ENCODE data around the gene RSPH1.

Gene RSPH1

DNA sequence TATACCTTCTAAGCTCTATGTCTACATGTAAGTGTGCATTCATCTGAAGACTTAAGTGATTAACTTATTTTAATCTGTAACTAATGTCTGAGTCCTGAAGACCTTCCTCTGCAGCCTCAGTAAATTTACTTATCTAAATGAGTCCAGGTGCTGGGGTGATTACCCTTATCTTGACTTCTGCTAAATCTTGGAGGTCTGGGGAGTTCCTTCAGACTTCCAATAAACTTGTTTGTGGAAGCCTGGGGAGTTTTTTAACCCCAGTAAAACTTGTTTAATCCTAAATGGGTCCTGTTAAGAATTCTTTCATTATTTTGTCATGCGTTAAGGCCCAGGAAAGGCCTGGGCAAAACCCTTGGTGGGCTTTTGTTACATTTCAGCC is 37.0 kb downstream of the RSPH1 start:
- peaks cover 28% of the 10 kb centered on the region; the same call in 1 of the 2 replicates for H3K9me3 ChIP-seq (ENCODE audit: insufficient read depth, low read length)
- TF ChIP-seq ZNF274 (IDR thresholded peaks at IDR 0.05; ENCODE audit: low read depth, low read length) = no peak
- no peak for TF ChIP-seq SUZ12 (IDR thresholded peaks at IDR 0.05; ENCODE audit: extremely low read depth, insufficient read depth, insufficient read length)
- no peak for TF ChIP-seq YY1 (IDR thresholded peaks at IDR 0.05; ENCODE audit: insufficient read depth, insufficient read length)
- no peaks in the 10 kb centered on the region for H3K27me3 ChIP-seq (ENCODE audit: insufficient read depth, insufficient read length)
- H3K36me3 ChIP-seq (ENCODE audit: insufficient read depth, insufficient read length, low read length) = no peaks in the 10 kb centered on the region
- DNase-seq (ENCODE audit: low read depth, low spot score) = no peak
- H3K4me3 ChIP-seq (ENCODE audit: insufficient read length, low read depth) = no peak overlapping the region
- H3K4me1 ChIP-seq (ENCODE audit: insufficient read depth, insufficient read length) = peaks cover 6% of the 10 kb centered on the region
- H3K9ac ChIP-seq (ENCODE audit: insufficient read length, low read depth) = no peak overlapping the region

DNA sequence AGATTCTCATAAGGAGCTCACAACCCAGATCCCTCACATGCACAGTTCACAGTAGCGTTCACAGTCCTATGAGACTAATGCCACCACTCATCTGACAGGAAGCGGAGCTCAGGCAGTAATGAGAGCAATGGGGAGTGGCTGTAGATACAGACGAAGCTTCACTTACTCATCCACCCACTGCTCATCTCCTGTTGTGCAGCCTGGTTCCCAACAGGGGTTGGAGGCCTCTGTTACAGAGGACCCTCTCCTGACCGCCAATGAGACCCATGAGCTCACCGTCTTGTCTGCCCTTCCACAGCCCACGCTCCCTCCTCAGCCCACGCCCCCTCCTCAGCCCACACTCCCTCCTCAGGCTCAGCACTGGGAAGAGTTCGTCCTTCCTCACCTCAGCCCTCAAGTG is 39.6 kb downstream of the RSPH1 start:
- peaks cover 28% of the 10 kb centered on the region; the same call in 1 of the 2 replicates for H3K9me3 ChIP-seq (ENCODE audit: insufficient read depth, low read length)
- no peak for DNase-seq (ENCODE audit: low read depth, low spot score)
- no peak overlapping the region for H3K9ac ChIP-seq (ENCODE audit: insufficient read length, low read depth)
- H3K4me1 ChIP-seq (ENCODE audit: insufficient read depth, insufficient read length) = peaks cover 10% of the 10 kb centered on the region
- H3K4me3 ChIP-seq (ENCODE audit: insufficient read length, low read depth) = no peak overlapping the region
- H3K36me3 ChIP-seq (ENCODE audit: insufficient read depth, insufficient read length, low read length) = no peaks in the 10 kb centered on the region
- no peaks in the 10 kb centered on the region for H3K27me3 ChIP-seq (ENCODE audit: insufficient read depth, insufficient read length)
- no peak for TF ChIP-seq SUZ12 (IDR thresholded peaks at IDR 0.05; ENCODE audit: extremely low read depth, insufficient read depth, insufficient read length)
- no peak for TF ChIP-seq ZNF274 (IDR thresholded peaks at IDR 0.05; ENCODE audit: low read depth, low read length)
- no peak for TF ChIP-seq YY1 (IDR thresholded peaks at IDR 0.05; ENCODE audit: insufficient read depth, insufficient read length)

DNA sequence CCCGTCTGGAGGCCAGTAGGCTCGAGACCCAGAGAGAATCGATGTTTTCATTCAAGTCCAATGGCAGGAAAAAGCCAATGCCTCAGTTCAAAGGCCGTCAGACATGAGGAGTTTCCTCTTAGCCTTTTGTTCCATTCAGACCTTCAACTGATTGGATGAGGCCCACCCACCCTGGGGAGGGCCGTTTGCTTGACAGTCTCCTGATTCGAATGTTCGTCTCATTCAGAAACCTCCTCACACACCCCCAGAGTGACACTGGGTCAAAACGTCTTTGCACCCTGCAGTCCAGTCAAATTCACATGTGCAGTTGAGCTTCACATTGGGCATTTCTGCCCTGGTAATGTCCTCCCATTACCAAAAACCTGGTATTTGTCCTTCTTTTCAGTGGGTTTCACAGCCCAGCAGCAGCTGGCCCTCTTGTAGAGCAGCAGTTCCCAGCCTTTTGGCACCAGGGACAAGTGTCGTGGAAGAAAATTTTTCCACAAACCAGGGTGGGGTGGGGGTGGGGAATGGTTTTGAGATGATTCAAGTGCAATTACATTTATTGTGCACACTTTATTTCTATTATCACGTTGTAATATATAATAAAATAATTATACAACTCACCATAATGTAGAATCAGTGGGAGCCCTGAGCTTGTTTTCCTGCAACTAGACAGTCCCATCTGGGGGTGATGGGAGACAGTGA is 40.1 kb downstream of the RSPH1 start:
- TF ChIP-seq SUZ12 (IDR thresholded peaks at IDR 0.05; ENCODE audit: extremely low read depth, insufficient read depth, insufficient read length) (no peak), ZNF274 (IDR thresholded peaks at IDR 0.05; ENCODE audit: low read depth, low read length) (no peak), YY1 (IDR thresholded peaks at IDR 0.05; ENCODE audit: insufficient read depth, insufficient read length) (no peak)
- Histone ChIP-seq H3K4me1 (ENCODE audit: insufficient read depth, insufficient read length) (peaks cover 10% of the 10 kb centered on the region), H3K9ac (ENCODE audit: insufficient read length, low read depth) (no peak overlapping the region), H3K4me3 (ENCODE audit: insufficient read length, low read depth) (no peak overlapping the region), H3K36me3 (ENCODE audit: insufficient read depth, insufficient read length, low read length) (no peaks in the 10 kb centered on the region), H3K27me3 (ENCODE audit: insufficient read depth, insufficient read length) (no peaks in the 10 kb centered on the region), H3K9me3 (ENCODE audit: insufficient read depth, low read length) (peaks cover 24% of the 10 kb centered on the region; the same call in 1 of the 2 replicates)
- DNase-seq (ENCODE audit: low read depth, low spot score) = no peak

GRCh38 chr21:42455196-42455595 is 40.8 kb downstream of the RSPH1 start:
- no peak overlapping the region for H3K9ac ChIP-seq (ENCODE audit: insufficient read length, low read depth)
- no peak overlapping the region for H3K4me3 ChIP-seq (ENCODE audit: insufficient read length, low read depth)
- no peak for TF ChIP-seq ZNF274 (IDR thresholded peaks at IDR 0.05; ENCODE audit: low read depth, low read length)
- no peak for TF ChIP-seq SUZ12 (IDR thresholded peaks at IDR 0.05; ENCODE audit: extremely low read depth, insufficient read depth, insufficient read length)
- no peak for TF ChIP-seq YY1 (IDR thresholded peaks at IDR 0.05; ENCODE audit: insufficient read depth, insufficient read length)
- peaks cover 13% of the 10 kb centered on the region for H3K4me1 ChIP-seq (ENCODE audit: insufficient read depth, insufficient read length)
- H3K27me3 ChIP-seq (ENCODE audit: insufficient read depth, insufficient read length) = no peaks in the 10 kb centered on the region
- peaks cover 17% of the 10 kb centered on the region; the same call in 1 of the 2 replicates for H3K9me3 ChIP-seq (ENCODE audit: insufficient read depth, low read length)
- DNase-seq (ENCODE audit: low read depth, low spot score) = no peak
- H3K36me3 ChIP-seq (ENCODE audit: insufficient read depth, insufficient read length, low read length) = no peaks in the 10 kb centered on the region

DNA sequence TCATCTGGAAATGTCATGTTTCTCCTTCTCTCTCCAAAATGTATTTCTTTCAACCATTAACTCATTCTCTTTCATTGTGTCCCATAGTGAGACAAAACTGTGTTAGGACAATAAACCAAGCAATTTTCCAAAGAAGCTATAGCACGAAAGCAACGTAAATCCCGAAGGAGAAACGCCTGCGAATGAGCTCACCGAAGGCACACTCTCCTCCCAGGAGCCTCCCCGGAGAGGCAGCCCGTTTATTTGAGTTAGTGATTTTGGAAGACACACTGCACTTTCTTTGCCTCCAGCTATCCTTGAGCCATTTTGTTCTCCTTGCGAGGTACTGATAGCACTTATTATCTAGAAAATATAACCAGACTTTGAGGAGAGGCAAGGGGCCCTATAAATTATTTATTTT is 41.2 kb downstream of the RSPH1 start:
- Histone ChIP-seq H3K36me3 (ENCODE audit: insufficient read depth, insufficient read length, low read length) (no peaks in the 10 kb centered on the region), H3K4me3 (ENCODE audit: insufficient read length, low read depth) (no peak overlapping the region), H3K4me1 (ENCODE audit: insufficient read depth, insufficient read length) (peaks cover 13% of the 10 kb centered on the region), H3K27me3 (ENCODE audit: insufficient read depth, insufficient read length) (no peaks in the 10 kb centered on the region), H3K9me3 (ENCODE audit: insufficient read depth, low read length) (peaks cover 12% of the 10 kb centered on the region; the same call in 1 of the 2 replicates), H3K9ac (ENCODE audit: insufficient read length, low read depth) (no peak overlapping the region)
- DNase-seq (ENCODE audit: low read depth, low spot score) = no peak
- TF ChIP-seq SUZ12 (IDR thresholded peaks at IDR 0.05; ENCODE audit: extremely low read depth, insufficient read depth, insufficient read length) (no peak), ZNF274 (IDR thresholded peaks at IDR 0.05; ENCODE audit: low read depth, low read length) (no peak), YY1 (IDR thresholded peaks at IDR 0.05; ENCODE audit: insufficient read depth, insufficient read length) (no peak)

DNA sequence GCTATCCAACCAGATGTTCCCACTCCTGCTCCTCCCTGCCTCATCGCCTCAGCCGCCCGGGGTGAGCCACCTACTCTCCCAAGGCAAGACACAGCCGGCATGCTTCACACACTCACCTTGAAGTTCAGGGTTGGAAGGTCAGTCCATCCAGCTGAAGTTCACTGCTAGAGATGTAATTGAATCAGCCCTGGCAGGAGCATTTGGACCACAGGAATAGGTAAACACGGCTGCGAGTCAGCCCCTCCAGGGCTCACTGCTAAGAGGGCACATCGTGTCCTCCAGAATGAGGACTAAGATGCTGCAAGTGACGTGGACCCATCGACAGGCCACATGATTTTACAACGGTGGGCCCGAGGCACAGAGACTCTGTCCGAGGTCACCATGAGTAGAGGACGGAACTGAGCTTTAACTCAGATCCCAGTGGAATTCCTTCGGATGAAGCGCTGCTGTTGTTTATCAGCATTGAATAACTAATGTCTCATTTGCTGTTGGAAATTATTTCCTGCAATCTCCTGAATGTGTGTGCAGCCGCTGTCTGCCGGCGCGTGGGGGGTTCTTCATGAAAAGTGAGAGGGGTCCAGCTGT is 41.9 kb downstream of the RSPH1 start:
- Histone ChIP-seq H3K36me3 (ENCODE audit: insufficient read depth, insufficient read length, low read length) (no peaks in the 10 kb centered on the region), H3K4me1 (ENCODE audit: insufficient read depth, insufficient read length) (peaks cover 13% of the 10 kb centered on the region), H3K9me3 (ENCODE audit: insufficient read depth, low read length) (peaks cover 10% of the 10 kb centered on the region; the same call in 1 of the 2 replicates), H3K4me3 (ENCODE audit: insufficient read length, low read depth) (no peak overlapping the region), H3K27me3 (ENCODE audit: insufficient read depth, insufficient read length) (no peaks in the 10 kb centered on the region), H3K9ac (ENCODE audit: insufficient read length, low read depth) (no peak overlapping the region)
- DNase-seq (ENCODE audit: low read depth, low spot score) = no peak
- TF ChIP-seq SUZ12 (IDR thresholded peaks at IDR 0.05; ENCODE audit: extremely low read depth, insufficient read depth, insufficient read length) (no peak), YY1 (IDR thresholded peaks at IDR 0.05; ENCODE audit: insufficient read depth, insufficient read length) (no peak), ZNF274 (IDR thresholded peaks at IDR 0.05; ENCODE audit: low read depth, low read length) (no peak)

- DNase-seq (ENCODE audit: low read depth, low spot score) = no peak
- no peaks in the 10 kb centered on the region for H3K27me3 ChIP-seq (ENCODE audit: insufficient read depth, insufficient read length)
- H3K4me1 ChIP-seq (ENCODE audit: insufficient read depth, insufficient read length) = peaks cover 13% of the 10 kb centered on the region
- H3K9ac ChIP-seq (ENCODE audit: insufficient read length, low read depth) = peak overlapping the region; percentile 15
- no peak overlapping the region for H3K4me3 ChIP-seq (ENCODE audit: insufficient read length, low read depth)
- H3K9me3 ChIP-seq (ENCODE audit: insufficient read depth, low read length) = peaks cover 5% of the 10 kb centered on the region; the same call in 1 of the 2 replicates
- no peak for TF ChIP-seq ZNF274 (IDR thresholded peaks at IDR 0.05; ENCODE audit: low read depth, low read length)
- TF ChIP-seq SUZ12 (IDR thresholded peaks at IDR 0.05; ENCODE audit: extremely low read depth, insufficient read depth, insufficient read length) = no peak
- no peak for TF ChIP-seq YY1 (IDR thresholded peaks at IDR 0.05; ENCODE audit: insufficient read depth, insufficient read length)
- no peaks in the 10 kb centered on the region for H3K36me3 ChIP-seq (ENCODE audit: insufficient read depth, insufficient read length, low read length)
Observed at GRCh38 chr21:42453224-42453985, 42.6 kb downstream of the RSPH1 start.

All from NT2/D1 (cell line).